Breast epithelium (tissue), 3 donors: ENCODE measurements around the gene SVBP.

Source experiments
- POLR2A ChIP-seq: fragments of 450-650 bp; IDR thresholded peaks from one replicate; pipeline ENCODE4 v1.6.1; 2016; ENCODE audit warnings: antibody characterized with exemption, mild to moderate bottlenecking, moderate library complexity
- POLR2AphosphoS5 ChIP-seq, 3 donors: sonication (generic); formaldehyde crosslinking; IDR thresholded peaks; one replicate each; pipeline ENCODE4 v1.6.1; 2017; ENCODE audit warnings: antibody characterized with exemption in 3 of 3
- TF ChIP-seq, protein P1 (sequence below), 3 donors: fragments of 450-650 bp; IDR thresholded peaks; one replicate each; pipeline ENCODE4 v1.5.1; 2016 to 2017; ENCODE audit warnings: antibody characterized with exemption in 3 of 3, mild to moderate bottlenecking in 3 of 3, moderate library complexity in 3 of 3

DNA sequence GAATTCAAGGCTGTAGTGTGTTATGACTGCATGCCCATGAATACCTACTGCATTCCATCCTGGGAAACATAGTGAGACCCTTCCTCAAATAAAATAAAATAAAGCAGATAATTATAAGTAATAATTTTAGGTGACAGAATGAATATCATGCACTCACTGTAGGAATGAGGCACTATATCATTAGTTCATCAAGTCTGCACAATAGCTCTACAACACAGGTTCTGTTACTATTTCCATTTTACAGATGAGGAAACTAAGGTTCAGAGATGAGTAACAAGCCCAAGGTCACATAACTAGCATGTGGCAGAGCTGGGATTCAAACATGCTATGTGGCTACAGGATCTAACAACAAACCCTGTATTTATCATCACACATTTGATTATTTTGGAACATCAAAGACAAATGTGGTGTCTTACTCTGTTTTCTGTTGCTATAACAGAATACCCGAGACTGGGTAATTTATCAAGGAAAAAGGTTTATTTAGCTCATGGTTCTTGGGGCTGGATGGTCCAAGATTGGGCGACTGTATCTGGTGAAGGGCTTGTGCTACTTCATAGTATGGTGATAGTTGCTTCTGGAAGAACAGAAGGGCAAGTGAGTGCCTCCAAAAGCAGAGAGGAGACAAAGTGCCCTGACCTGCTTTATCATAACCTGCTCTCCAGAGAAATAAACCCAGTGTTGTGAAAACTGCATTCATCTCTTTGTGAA, 24.4 kb upstream of the SVBP start:
- TF ChIP-seq, protein P1, sequence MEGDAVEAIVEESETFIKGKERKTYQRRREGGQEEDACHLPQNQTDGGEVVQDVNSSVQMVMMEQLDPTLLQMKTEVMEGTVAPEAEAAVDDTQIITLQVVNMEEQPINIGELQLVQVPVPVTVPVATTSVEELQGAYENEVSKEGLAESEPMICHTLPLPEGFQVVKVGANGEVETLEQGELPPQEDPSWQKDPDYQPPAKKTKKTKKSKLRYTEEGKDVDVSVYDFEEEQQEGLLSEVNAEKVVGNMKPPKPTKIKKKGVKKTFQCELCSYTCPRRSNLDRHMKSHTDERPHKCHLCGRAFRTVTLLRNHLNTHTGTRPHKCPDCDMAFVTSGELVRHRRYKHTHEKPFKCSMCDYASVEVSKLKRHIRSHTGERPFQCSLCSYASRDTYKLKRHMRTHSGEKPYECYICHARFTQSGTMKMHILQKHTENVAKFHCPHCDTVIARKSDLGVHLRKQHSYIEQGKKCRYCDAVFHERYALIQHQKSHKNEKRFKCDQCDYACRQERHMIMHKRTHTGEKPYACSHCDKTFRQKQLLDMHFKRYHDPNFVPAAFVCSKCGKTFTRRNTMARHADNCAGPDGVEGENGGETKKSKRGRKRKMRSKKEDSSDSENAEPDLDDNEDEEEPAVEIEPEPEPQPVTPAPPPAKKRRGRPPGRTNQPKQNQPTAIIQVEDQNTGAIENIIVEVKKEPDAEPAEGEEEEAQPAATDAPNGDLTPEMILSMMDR (IDR thresholded peaks at IDR 0.05), result no peak
- TF ChIP-seq POLR2A (no peak), POLR2AphosphoS5 (IDR thresholded peaks at IDR 0.05) (no peak)
